SK-N-SH (cell line): Measurements from ENCODE around the gene AKT1. TPM values are rescaled to one million over a fixed set of nuclear protein-coding genes. Genes with fewer than 3 reads are reported as not detected.

Experiments used
- CTCF ChIA-PET: fragments of 300-600, 350-600 bp; formaldehyde crosslinking; extraction: SDS; loops from one replicate; lab custom pipeline; 2021; lab: Yijun Ruan, JAX
- POLR2A ChIA-PET: fragments of 350-600 bp; sonication (Branson Sonifier 250); formaldehyde crosslinking; extraction: SDS; loops from one replicate; lab custom pipeline; 2020; ENCODE audit warnings: antibody characterized with exemption, inconsistent platforms; lab: Yijun Ruan, JAX
- DNase-seq: peaks from one replicate; pipeline ENCODE4 v3.0.0; 2012
- H2AFZ ChIP-seq: fragments of 200-600 bp; sonication (generic); 2 replicates; pipeline ENCODE4 v1.8.1; 2016; ENCODE audit warnings: antibody characterized with exemption, mild to moderate bottlenecking, low read depth
- H3F3A ChIP-seq: fragments of 200-600 bp; sonication (generic); replicated peaks from 2 replicates; pipeline ENCODE3; 2016; ENCODE audit warnings: antibody characterized with exemption, mild to moderate bottlenecking; ENCODE audit not compliant: insufficient read depth
- H3K27ac ChIP-seq, 2 experiments: fragments of 200-500 bp in 1 of 2; fragments of 200-600 bp in 1 of 2; sonication (Bioruptor generic) in 1 of 2; sonication (generic), shearing (Covaris generic) in 1 of 2; 2 replicates each; pipeline versions ENCODE4 v1.5.1 to v1.6.1; 2014 to 2016; ENCODE audit warnings: low read depth in 2 of 2, inconsistent platforms in 1 of 2, low read length in 1 of 2, mild to moderate bottlenecking in 1 of 2, mixed read lengths in 1 of 2
- H3K27me3 ChIP-seq: fragments of 200-600 bp; sonication (generic), shearing (Covaris generic); 2 replicates; pipeline ENCODE4 v1.6.1; 2016; ENCODE audit warnings: mixed run types; ENCODE audit not compliant: insufficient read depth
- H3K36me3 ChIP-seq, 2 experiments: fragments of 200-500 bp in 1 of 2; fragments of 200-600 bp in 1 of 2; sonication (Bioruptor generic) in 1 of 2; sonication (generic) in 1 of 2; replicated peaks in 1 of 2; 2 replicates each; pipeline versions ENCODE3 to v1.5.1; 2014 to 2016; ENCODE audit warnings: low read length in 1 of 2, mild to moderate bottlenecking in 1 of 2; ENCODE audit not compliant: insufficient read depth in 2 of 2, control insufficient read depth in 1 of 2
- H3K4me1 ChIP-seq, 2 experiments: fragments of 200-500 bp in 1 of 2; fragments of 200-600 bp in 1 of 2; sonication (Bioruptor generic) in 1 of 2; sonication (generic), shearing (Covaris generic) in 1 of 2; 2 replicates each; pipeline versions ENCODE4 v1.5.1 to v1.6.1; 2014 to 2016; ENCODE audit warnings: low read depth in 1 of 2, low read length in 1 of 2, mixed run types in 1 of 2; ENCODE audit not compliant: insufficient read depth in 2 of 2, control insufficient read depth in 1 of 2
- H3K4me2 ChIP-seq: fragments of 200-600 bp; sonication (generic), shearing (Covaris generic); 2 replicates; pipeline ENCODE4 v1.6.1; 2017; ENCODE audit warnings: mixed run types
- H3K4me3 ChIP-seq, 2 experiments: fragments of 200-500 bp in 1 of 2; fragments of 200-600 bp in 1 of 2; sonication (Bioruptor generic) in 1 of 2; sonication (generic), shearing (Covaris generic) in 1 of 2; 2 replicates each; pipeline versions ENCODE4 v1.5.1 to v1.8.1; 2014 to 2016; ENCODE audit warnings: low read depth in 2 of 2, inconsistent platforms in 1 of 2, low read length in 1 of 2, mild to moderate bottlenecking in 1 of 2, mixed read lengths in 1 of 2, moderate library complexity in 1 of 2
- H3K79me2 ChIP-seq: fragments of 200-600 bp; sonication (generic); 2 replicates; pipeline ENCODE4 v1.8.1; 2017; ENCODE audit warnings: mild to moderate bottlenecking; ENCODE audit not compliant: insufficient read depth
- H3K9ac ChIP-seq: fragments of 200-600 bp; sonication (generic); 2 replicates; pipeline ENCODE4 v1.6.1; 2017; ENCODE audit warnings: mixed run types
- H3K9me2 ChIP-seq: fragments of 200-600 bp; sonication (generic); 2 replicates; pipeline ENCODE4 v1.6.1; 2017; ENCODE audit warnings: mixed run types
- H3K9me3 ChIP-seq: fragments of 200-600 bp; sonication (generic); 2 replicates; pipeline ENCODE4 v1.6.1; 2017; ENCODE audit warnings: mixed run types, mild to moderate bottlenecking, moderate library complexity
- H4K20me1 ChIP-seq: fragments of 200-600 bp; sonication (generic); 2 replicates; pipeline ENCODE4 v1.6.1; 2017; ENCODE audit warnings: mild to moderate bottlenecking, mixed run types; ENCODE audit not compliant: insufficient read depth
- EP300 ChIP-seq, 2 experiments: IDR thresholded peaks; 2 replicates each; pipeline versions ENCODE4 v1.4.0 to v1.6.1; 2012; ENCODE audit warnings: borderline replicate concordance in 1 of 2, low read depth in 1 of 2, low read length in 1 of 2
- GABPA ChIP-seq: IDR thresholded peaks from 2 replicates; pipeline ENCODE4 v1.4.0; 2012; ENCODE audit warnings: low read depth, mild to moderate bottlenecking
- GATA2 ChIP-seq: sonication (generic); formaldehyde crosslinking; IDR thresholded peaks from 2 replicates; pipeline ENCODE4 v1.5.0; 2020; ENCODE audit warnings: mild to moderate bottlenecking, missing genetic modification reagents
- MXI1 ChIP-seq: IDR thresholded peaks from 2 replicates; pipeline ENCODE4 v1.6.1; 2012; ENCODE audit warnings: mild to moderate bottlenecking, low read depth, low read length, improper control_type of control experiment
- NFIC ChIP-seq: IDR thresholded peaks from 2 replicates; pipeline ENCODE4 v1.4.0; 2012; ENCODE audit warnings: borderline replicate concordance
- RCOR1 ChIP-seq: fragments of 150-350 bp; IDR thresholded peaks from 2 replicates; pipeline ENCODE4 v1.6.1; 2017; ENCODE audit warnings: antibody characterized with exemption, low read length
- RXRA ChIP-seq: IDR thresholded peaks from 2 replicates; pipeline ENCODE4 v1.4.0; 2012; ENCODE audit warnings: low read depth, mild to moderate bottlenecking, borderline replicate concordance
- SIN3A ChIP-seq: IDR thresholded peaks from 2 replicates; pipeline ENCODE4 v1.6.1; 2012; ENCODE audit warnings: low read depth, mild to moderate bottlenecking, low read length, moderate library complexity, borderline replicate concordance
- WGBS: methylation state at CpG from one replicate; pipeline ENCODE4 v1.1.6; 2017; ENCODE audit warnings: low lambda C conversion rate; 5-methylcytosine and 5-hydroxymethylcytosine counted together
- polyA plus RNA-seq, 3 experiments: library from polyadenylated mRNA; depleted of rRNA; stranded (reverse); fragments of >200 nt; gene quantifications; 2 replicates each; pipeline ENCODE4 v1.2.3, GENCODE V29; 2012
- TF ChIP-seq, protein P1 (sequence below): IDR thresholded peaks from 2 replicates; pipeline ENCODE4 v1.4.0; 2012; ENCODE audit warnings: low read depth
- TF ChIP-seq, protein P2 (sequence below): fragments of 150-350 bp; IDR thresholded peaks from 2 replicates; pipeline ENCODE4 v1.6.1; 2017; ENCODE audit warnings: antibody characterized with exemption, low read length, low read depth, borderline replicate concordance
- TF ChIP-seq, protein P3 (sequence below): fragments of 150-350 bp; IDR thresholded peaks from 2 replicates; pipeline ENCODE4 v1.6.1; 2016; ENCODE audit warnings: mild to moderate bottlenecking, low read depth, low read length

The AKT1 gene
- polyA plus RNA-seq, 1 of the 3 experiments (the other 2 are of a cell fraction): 198 TPM

DNA sequence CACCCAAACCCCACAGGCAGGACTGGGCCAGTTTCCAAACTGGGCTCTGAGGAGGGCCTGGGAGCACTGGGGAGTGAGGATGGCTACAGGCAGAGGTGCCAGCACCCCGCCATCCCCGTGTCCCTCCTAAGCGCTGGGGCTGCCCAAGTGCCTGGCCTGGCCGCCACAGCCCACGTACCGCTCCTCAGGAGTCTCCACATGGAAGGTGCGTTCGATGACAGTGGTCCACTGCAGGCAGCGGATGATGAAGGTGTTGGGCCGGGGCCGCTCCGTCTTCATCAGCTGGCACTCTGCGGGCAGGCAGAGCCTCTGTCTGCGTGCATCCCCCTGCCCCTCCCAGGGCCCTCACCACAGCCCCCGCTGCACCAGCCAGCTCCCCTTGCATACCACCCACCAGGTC, 19.1 kb downstream of the AKT1 start:
- Histone ChIP-seq H3K27me3 (no peaks in the 10 kb centered on the region), H3K4me3 (no peak overlapping the region), H3K9ac (no peak overlapping the region)
- WGBS: 100% methylated on average over 5 of the region's 15 CpGs
- no peak for TF ChIP-seq RXRA
- TF ChIP-seq SIN3A: no peak
- no peak for TF ChIP-seq EP300 (IDR thresholded peaks at IDR 0.05; ENCODE audit: borderline replicate concordance in 1 of 2, low read depth in 1 of 2, low read length in 1 of 2)
- TF ChIP-seq, all 33 proteins: peak for 0
- no peaks in the 10 kb centered on the region for H3K9me2 ChIP-seq
- POLR2A ChIA-PET: no interaction called here
- no peak overlapping the region for H3K4me2 ChIP-seq
- H3K4me1 ChIP-seq: no peaks in the 10 kb centered on the region
- no peak overlapping the region for H2AFZ ChIP-seq
- H4K20me1 ChIP-seq: peaks cover 33% of the 10 kb centered on the region
- peaks cover 4% of the 10 kb centered on the region; the same call in 1 of the 2 replicates for H3K79me2 ChIP-seq
- CTCF ChIA-PET: interaction anchor here (1.2 to 1.5 kb wide), 2 partner anchors 12 to 21 kb away, joined by 3 to 5 read pairs; no protein-coding TSS in a partner anchor
- peaks cover 5 to 67% of the 10 kb centered on the region in 2 experiments for H3K36me3 ChIP-seq
- H3K9me3 ChIP-seq: no peaks in the 10 kb centered on the region
- DNase-seq: no peak
- peaks cover 3% of the 10 kb centered on the region for H3F3A ChIP-seq
- H3K27ac ChIP-seq: no peak overlapping the region

DNA sequence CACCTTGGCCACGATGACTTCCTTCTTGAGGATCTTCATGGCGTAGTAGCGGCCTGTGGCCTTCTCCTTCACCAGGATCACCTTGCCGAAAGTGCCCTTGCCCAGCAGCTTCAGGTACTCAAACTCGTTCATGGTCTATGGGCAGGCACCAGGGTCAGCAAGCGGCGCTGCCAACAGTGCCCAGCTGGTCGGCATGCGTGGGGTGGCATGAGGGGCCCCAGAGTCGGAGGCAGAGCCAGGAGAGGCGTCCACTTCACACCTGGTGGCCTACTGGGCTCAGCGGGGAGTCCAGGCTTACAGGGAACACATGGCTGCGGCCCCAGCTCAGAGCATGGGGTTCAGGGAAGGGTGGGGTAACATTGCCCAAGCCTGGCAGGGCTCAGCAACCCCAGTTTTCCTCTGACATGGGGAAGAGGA, 20.5 kb downstream of the AKT1 start:
- no peak overlapping the region for H3K4me3 ChIP-seq
- no peak for TF ChIP-seq GATA2 (CRISPR knock-in tag)
- no peak overlapping the region for H3K27ac ChIP-seq
- peaks cover 14% of the 10 kb centered on the region for H3F3A ChIP-seq
- ChIA-PET CTCF (interaction anchor here (0.7 to 0.8 kb wide), 2 partner anchors 66 to 122 kb away, joined by 3 read pairs; no protein-coding TSS in a partner anchor), POLR2A (no interaction called here)
- peaks cover 25% of the 10 kb centered on the region for H4K20me1 ChIP-seq
- DNase-seq: no peak
- H3K9me3 ChIP-seq: no peaks in the 10 kb centered on the region
- no peaks in the 10 kb centered on the region for H3K79me2 ChIP-seq
- H2AFZ ChIP-seq: no peak overlapping the region
- peaks cover 12 to 64% of the 10 kb centered on the region in 2 experiments for H3K36me3 ChIP-seq
- no peaks in the 10 kb centered on the region for H3K27me3 ChIP-seq
- 98% methylated on average over 10 of the region's 13 CpGs for WGBS
- no peak overlapping the region for H3K4me2 ChIP-seq
- no peak overlapping the region for H3K9ac ChIP-seq
- H3K4me1 ChIP-seq: no peaks in the 10 kb centered on the region
- no peaks in the 10 kb centered on the region for H3K9me2 ChIP-seq

DNA sequence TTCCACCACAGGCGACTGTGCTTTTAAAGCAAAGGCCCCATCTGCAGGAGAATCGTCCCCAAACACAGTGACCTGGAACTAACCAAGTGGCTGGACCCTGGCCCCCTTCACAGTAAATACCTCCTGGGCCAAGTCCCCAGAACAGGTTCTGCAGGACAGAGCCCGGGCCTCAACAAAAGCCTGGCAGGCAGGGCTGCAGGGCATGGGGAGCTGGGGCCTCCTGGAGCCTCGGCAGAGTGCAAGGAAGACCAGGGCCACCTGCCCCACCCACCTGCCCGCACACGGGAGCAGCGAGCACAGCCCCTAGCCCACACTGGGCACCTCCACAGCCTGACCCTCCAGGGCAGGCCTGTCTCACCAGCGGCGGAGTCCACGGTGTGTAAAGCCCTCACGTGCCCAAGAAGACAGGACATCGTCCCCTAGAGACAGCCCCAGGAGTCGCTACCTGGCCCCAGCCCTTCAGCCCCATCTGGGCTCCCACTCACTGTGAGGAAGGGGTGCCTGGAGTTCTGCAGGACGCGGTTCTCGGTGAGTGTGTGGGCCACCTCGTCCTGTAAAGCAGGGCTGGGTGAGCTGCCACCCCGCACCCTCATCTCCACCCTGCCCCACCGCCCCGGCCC, 21.0 kb downstream of the AKT1 start:
- TF ChIP-seq MXI1 (no peak), NFIC (no peak), GABPA (no peak), RCOR1 (no peak)
- TF ChIP-seq, protein P1, sequence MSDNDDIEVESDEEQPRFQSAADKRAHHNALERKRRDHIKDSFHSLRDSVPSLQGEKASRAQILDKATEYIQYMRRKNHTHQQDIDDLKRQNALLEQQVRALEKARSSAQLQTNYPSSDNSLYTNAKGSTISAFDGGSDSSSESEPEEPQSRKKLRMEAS: no peak
- TF ChIP-seq, protein P2, sequence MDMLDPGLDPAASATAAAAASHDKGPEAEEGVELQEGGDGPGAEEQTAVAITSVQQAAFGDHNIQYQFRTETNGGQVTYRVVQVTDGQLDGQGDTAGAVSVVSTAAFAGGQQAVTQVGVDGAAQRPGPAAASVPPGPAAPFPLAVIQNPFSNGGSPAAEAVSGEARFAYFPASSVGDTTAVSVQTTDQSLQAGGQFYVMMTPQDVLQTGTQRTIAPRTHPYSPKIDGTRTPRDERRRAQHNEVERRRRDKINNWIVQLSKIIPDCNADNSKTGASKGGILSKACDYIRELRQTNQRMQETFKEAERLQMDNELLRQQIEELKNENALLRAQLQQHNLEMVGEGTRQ: no peak
- TF ChIP-seq, protein P3, sequence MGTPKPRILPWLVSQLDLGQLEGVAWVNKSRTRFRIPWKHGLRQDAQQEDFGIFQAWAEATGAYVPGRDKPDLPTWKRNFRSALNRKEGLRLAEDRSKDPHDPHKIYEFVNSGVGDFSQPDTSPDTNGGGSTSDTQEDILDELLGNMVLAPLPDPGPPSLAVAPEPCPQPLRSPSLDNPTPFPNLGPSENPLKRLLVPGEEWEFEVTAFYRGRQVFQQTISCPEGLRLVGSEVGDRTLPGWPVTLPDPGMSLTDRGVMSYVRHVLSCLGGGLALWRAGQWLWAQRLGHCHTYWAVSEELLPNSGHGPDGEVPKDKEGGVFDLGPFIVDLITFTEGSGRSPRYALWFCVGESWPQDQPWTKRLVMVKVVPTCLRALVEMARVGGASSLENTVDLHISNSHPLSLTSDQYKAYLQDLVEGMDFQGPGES: no peak
- H3K9me2 ChIP-seq: no peaks in the 10 kb centered on the region
- ChIA-PET POLR2A (no interaction called here), CTCF (interaction anchor here (0.7 to 1.7 kb wide), 3 partner anchors 52 to 122 kb away, joined by 3 read pairs; no protein-coding TSS in a partner anchor)
- peaks cover 25% of the 10 kb centered on the region for H4K20me1 ChIP-seq
- no peak for DNase-seq
- no peak overlapping the region for H3K9ac ChIP-seq
- peaks cover 12 to 63% of the 10 kb centered on the region in 2 experiments for H3K36me3 ChIP-seq
- no peaks in the 10 kb centered on the region for H3K4me1 ChIP-seq
- H3F3A ChIP-seq: peaks cover 19% of the 10 kb centered on the region
- WGBS: 97% methylated on average over 9 of the region's 20 CpGs
- no peaks in the 10 kb centered on the region for H3K27me3 ChIP-seq
- H3K4me2 ChIP-seq: no peak overlapping the region
- H3K79me2 ChIP-seq: no peaks in the 10 kb centered on the region
- no peak overlapping the region for H3K27ac ChIP-seq
- no peaks in the 10 kb centered on the region for H3K9me3 ChIP-seq
- no peak overlapping the region for H3K4me3 ChIP-seq
- no peak overlapping the region for H2AFZ ChIP-seq
